NCI-H82 treated with DMSO at 0.1 percent for 48 hours (cell line): ENCODE measurements around the gene ZFP30.

Experiments
- DNase-seq: peaks from one replicate; lab custom pipeline; 2025; ENCODE audit not compliant: unreplicated experiment; lab: John Stamatoyannopoulos, UW

Gene ZFP30

GRCh38 chr19:37564624-37565369 is 90.5 kb downstream of the ZFP30 start:
- no peak for DNase-seq
